OCI-LY3 (cell line): ENCODE measurements around the gene BRS3.

Experiments used
- H2AFZ ChIP-seq: fragments of 200-600, 300-600 bp; shearing (Covaris generic); 2 replicates; pipeline ENCODE4 v1.6.0; 2014; ENCODE audit warnings: antibody characterized with exemption, low read depth, low read length
- H3K27ac ChIP-seq: fragments of 200-600, 300-600 bp; sonication (generic); 2 replicates; pipeline ENCODE4 v1.5.1; 2014; ENCODE audit warnings: mild to moderate bottlenecking, low read length, moderate library complexity, mixed read lengths
- H3K27me3 ChIP-seq: fragments of 200-600, 300-600 bp; sonication (generic); 2 replicates; pipeline ENCODE4 v1.6.1; 2014; ENCODE audit warnings: low read depth, low read length, mixed read lengths
- H3K36me3 ChIP-seq: fragments of 200-600, 300-600 bp; sonication (generic); replicated peaks from 2 replicates; pipeline ENCODE3; 2014; ENCODE audit warnings: low read depth, low read length, mixed read lengths
- H3K4me1 ChIP-seq: fragments of 300-600, 200-600 bp; sonication (generic); 2 replicates; pipeline ENCODE4 v1.6.1; 2014; ENCODE audit warnings: low read length, mixed read lengths
- H3K4me2 ChIP-seq: fragments of 200-600, 300-600 bp; sonication (generic); 2 replicates; pipeline ENCODE4 v1.6.1; 2014; ENCODE audit warnings: low read length, mixed read lengths
- H3K4me3 ChIP-seq: fragments of 300-600, 200-600 bp; sonication (generic); 2 replicates; pipeline ENCODE4 v1.5.1; 2014; ENCODE audit warnings: antibody characterized with exemption, mild to moderate bottlenecking, low read length, moderate library complexity
- H3K79me2 ChIP-seq: fragments of 300-600, 200-600 bp; shearing (Covaris generic); 2 replicates; pipeline ENCODE4 v1.6.1; 2014; ENCODE audit warnings: mild to moderate bottlenecking, low read length, mixed read lengths
- H3K9ac ChIP-seq: fragments of 300-600, 200-600 bp; shearing (Covaris generic); 2 replicates; pipeline ENCODE4 v1.6.0; 2014; ENCODE audit warnings: mild to moderate bottlenecking, low read length, moderate library complexity
- H3K9me3 ChIP-seq: fragments of 200-600, 300-600 bp; shearing (Covaris generic); 2 replicates; pipeline ENCODE4 v1.6.1; 2014; ENCODE audit warnings: low read length, mixed read lengths; ENCODE audit not compliant: insufficient read depth
- H4K20me1 ChIP-seq: fragments of 200-600, 300-600 bp; sonication (generic); 2 replicates; pipeline ENCODE4 v1.6.1; 2016; ENCODE audit warnings: low read length, mixed read lengths; ENCODE audit not compliant: insufficient read depth
- EZH2phosphoT487 ChIP-seq: fragments of 200-600 bp; shearing (Covaris generic); IDR thresholded peaks from 2 replicates; pipeline ENCODE4 v1.6.1; 2018; ENCODE audit warnings: antibody characterized with exemption, mixed run types, low read depth
- TF ChIP-seq, protein P1 (sequence below): fragments of 200-600, 300-600 bp; sonication (generic); IDR thresholded peaks from 2 replicates; pipeline ENCODE4 v1.5.1; 2014; ENCODE audit warnings: antibody characterized with exemption, low read length, low read depth

The BRS3 gene

GRCh38 chrX:136496764-136497555 is 9.2 kb downstream of the BRS3 start:
- H3K36me3 ChIP-seq = peaks cover 16% of the 10 kb centered on the region
- TF ChIP-seq, protein P1, sequence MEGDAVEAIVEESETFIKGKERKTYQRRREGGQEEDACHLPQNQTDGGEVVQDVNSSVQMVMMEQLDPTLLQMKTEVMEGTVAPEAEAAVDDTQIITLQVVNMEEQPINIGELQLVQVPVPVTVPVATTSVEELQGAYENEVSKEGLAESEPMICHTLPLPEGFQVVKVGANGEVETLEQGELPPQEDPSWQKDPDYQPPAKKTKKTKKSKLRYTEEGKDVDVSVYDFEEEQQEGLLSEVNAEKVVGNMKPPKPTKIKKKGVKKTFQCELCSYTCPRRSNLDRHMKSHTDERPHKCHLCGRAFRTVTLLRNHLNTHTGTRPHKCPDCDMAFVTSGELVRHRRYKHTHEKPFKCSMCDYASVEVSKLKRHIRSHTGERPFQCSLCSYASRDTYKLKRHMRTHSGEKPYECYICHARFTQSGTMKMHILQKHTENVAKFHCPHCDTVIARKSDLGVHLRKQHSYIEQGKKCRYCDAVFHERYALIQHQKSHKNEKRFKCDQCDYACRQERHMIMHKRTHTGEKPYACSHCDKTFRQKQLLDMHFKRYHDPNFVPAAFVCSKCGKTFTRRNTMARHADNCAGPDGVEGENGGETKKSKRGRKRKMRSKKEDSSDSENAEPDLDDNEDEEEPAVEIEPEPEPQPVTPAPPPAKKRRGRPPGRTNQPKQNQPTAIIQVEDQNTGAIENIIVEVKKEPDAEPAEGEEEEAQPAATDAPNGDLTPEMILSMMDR = no peak
- no peak for TF ChIP-seq EZH2phosphoT487
- peaks cover 20% of the 10 kb centered on the region for H3K79me2 ChIP-seq
- no peaks in the 10 kb centered on the region for H4K20me1 ChIP-seq
- H3K4me1 ChIP-seq = peaks cover 13% of the 10 kb centered on the region
- H3K4me3 ChIP-seq = peak overlapping the region; percentile 97
- H3K4me2 ChIP-seq = peak overlapping the region; percentile 97
- H3K27me3 ChIP-seq = no peaks in the 10 kb centered on the region
- peak overlapping the region; percentile 87 for H3K27ac ChIP-seq
- no peaks in the 10 kb centered on the region for H3K9me3 ChIP-seq
- H3K9ac ChIP-seq = peak overlapping the region; percentile 88
- H2AFZ ChIP-seq = peak overlapping the region; percentile 89

DNA sequence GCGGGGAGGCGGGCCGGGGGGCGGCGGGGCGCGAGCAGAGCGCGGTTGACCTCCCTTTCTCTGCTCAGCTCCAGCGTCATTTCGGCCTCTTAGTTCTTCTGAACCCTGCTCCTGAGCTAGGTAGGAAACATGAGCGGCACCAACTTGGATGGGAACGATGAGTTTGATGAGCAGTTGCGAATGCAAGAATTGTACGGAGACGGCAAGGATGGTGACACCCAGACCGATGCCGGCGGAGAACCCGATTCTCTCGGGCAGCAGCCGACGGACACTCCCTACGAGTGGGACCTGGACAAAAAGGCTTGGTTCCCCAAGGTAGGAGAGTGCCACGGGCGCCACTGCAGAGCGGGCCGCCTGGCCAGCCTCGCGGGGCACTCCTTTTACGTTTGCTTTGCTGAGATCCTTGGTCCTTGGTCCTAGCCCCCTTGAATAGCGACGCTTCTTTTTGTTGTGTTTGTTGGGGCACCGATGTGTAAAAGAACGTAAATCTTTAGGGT is 9.9 kb downstream of the BRS3 start, which contains the start of gene HTATSF1:
TSS of gene HTATSF1 (plus strand) at position 37 of the 497 bp plus-strand sequence. CDS start at position 130, 93 bp downstream.
- no peak for TF ChIP-seq EZH2phosphoT487
- TF ChIP-seq, protein P1 = no peak
- no peaks in the 10 kb centered on the region for H3K9me3 ChIP-seq
- H3K27me3 ChIP-seq = no peaks in the 10 kb centered on the region
- peak within 1 kb of the TSS; percentile 87 for H3K27ac ChIP-seq
- H2AFZ ChIP-seq = peak within 1 kb of the TSS; percentile 89
- peak within 1 kb of the TSS; percentile 97 for H3K4me2 ChIP-seq
- H3K4me3 ChIP-seq = peak within 1 kb of the TSS; percentile 97
- H3K79me2 ChIP-seq = peaks cover 20% of the 10 kb centered on the region
- peaks cover 16% of the 10 kb centered on the region for H3K36me3 ChIP-seq
- H3K9ac ChIP-seq = peak within 1 kb of the TSS; percentile 88
- H3K4me1 ChIP-seq = peaks cover 13% of the 10 kb centered on the region
- H4K20me1 ChIP-seq = no peaks in the 10 kb centered on the region

GRCh38 chrX:136519069-136519468 is 31.3 kb downstream of the BRS3 start:
- Histone ChIP-seq H3K9ac (no peak overlapping the region), H3K4me3 (no peak overlapping the region), H3K4me2 (no peak overlapping the region), H3K9me3 (no peaks in the 10 kb centered on the region), H3K4me1 (no peaks in the 10 kb centered on the region), H3K36me3 (no peaks in the 10 kb centered on the region), H3K79me2 (no peaks in the 10 kb centered on the region), H2AFZ (no peak overlapping the region), H3K27me3 (no peaks in the 10 kb centered on the region), H3K27ac (no peak overlapping the region), H4K20me1 (no peaks in the 10 kb centered on the region)
- no peak for TF ChIP-seq EZH2phosphoT487
- TF ChIP-seq, protein P1 = no peak

DNA sequence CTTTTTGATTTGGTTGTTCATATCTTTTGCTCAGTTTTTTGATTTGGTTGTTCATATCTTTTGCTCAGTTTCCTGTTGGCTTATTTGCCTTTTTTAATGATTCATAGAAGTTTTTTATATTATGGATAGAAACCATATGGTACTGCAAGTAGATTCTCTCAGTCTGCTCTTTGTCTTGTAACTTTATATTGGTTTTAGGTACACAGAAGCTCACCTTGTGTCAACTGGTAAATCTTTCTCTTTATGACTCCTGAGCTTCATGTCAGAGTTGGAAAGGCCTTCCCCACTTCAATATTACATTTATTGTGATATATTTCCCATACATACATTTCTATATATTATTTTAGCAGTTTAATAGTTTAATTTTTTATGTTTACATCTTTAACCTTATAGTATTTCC is 36.0 kb downstream of the BRS3 start:
- no peaks in the 10 kb centered on the region for H3K27me3 ChIP-seq
- no peaks in the 10 kb centered on the region for H3K9me3 ChIP-seq
- no peak overlapping the region for H3K9ac ChIP-seq
- H3K27ac ChIP-seq = no peak overlapping the region
- H2AFZ ChIP-seq = no peak overlapping the region
- no peaks in the 10 kb centered on the region for H3K36me3 ChIP-seq
- H4K20me1 ChIP-seq = no peaks in the 10 kb centered on the region
- H3K4me2 ChIP-seq = no peak overlapping the region
- H3K79me2 ChIP-seq = no peaks in the 10 kb centered on the region
- TF ChIP-seq, protein P1 = no peak
- TF ChIP-seq EZH2phosphoT487 = no peak
- no peaks in the 10 kb centered on the region for H3K4me1 ChIP-seq
- H3K4me3 ChIP-seq = no peak overlapping the region
